HepG2 (cell line): ENCODE measurements around the gene LOXL3. TPM values are rescaled to one million over a fixed set of nuclear protein-coding genes. Genes with fewer than 3 reads are reported as not detected.

Experiments used
- DNMT1 ChIP-seq: sonication (generic); formaldehyde crosslinking; IDR thresholded peaks from 2 replicates; pipeline ENCODE4 v1.5.1; 2020; ENCODE audit warnings: mild to moderate bottlenecking, missing genetic modification reagents
- ELF4 ChIP-seq: sonication (generic); formaldehyde crosslinking; IDR thresholded peaks from 2 replicates; pipeline ENCODE4 v1.5.0; 2020; ENCODE audit warnings: missing genetic modification reagents, mild to moderate bottlenecking, moderate library complexity, borderline replicate concordance
- ELK4 ChIP-seq: sonication (generic); formaldehyde crosslinking; IDR thresholded peaks from 2 replicates; pipeline ENCODE4 v1.9.0; 2021; ENCODE audit warnings: missing genetic modification reagents, borderline replicate concordance
- GLI4 ChIP-seq: sonication (generic); formaldehyde crosslinking; IDR thresholded peaks from 2 replicates; pipeline ENCODE4 v1.5.1; 2020; ENCODE audit warnings: missing genetic modification reagents, mild to moderate bottlenecking, moderate library complexity, borderline replicate concordance
- GMEB1 ChIP-seq: sonication (generic); formaldehyde crosslinking; IDR thresholded peaks from 2 replicates; pipeline ENCODE4 v1.5.1; 2020; ENCODE audit warnings: missing genetic modification reagents, mild to moderate bottlenecking, borderline replicate concordance
- HNF4G ChIP-seq, 2 experiments: sonication (generic) in 1 of 2; formaldehyde crosslinking in 1 of 2; IDR thresholded peaks; 2 replicates each; pipeline versions ENCODE4 v1.4.0 to v1.6.1; 2011 to 2020; ENCODE audit warnings: borderline replicate concordance in 2 of 2, low read depth in 2 of 2, mild to moderate bottlenecking in 2 of 2, low read length in 1 of 2, missing genetic modification reagents in 1 of 2, moderate library complexity in 1 of 2
- KAT8 ChIP-seq: IDR thresholded peaks from 2 replicates; pipeline ENCODE4 v1.6.1; 2016; ENCODE audit warnings: missing genetic modification reagents, missing compliant biosample characterization
- MEF2D ChIP-seq: sonication (generic); formaldehyde crosslinking; IDR thresholded peaks from 2 replicates; pipeline ENCODE4 v1.5.1; 2020; ENCODE audit warnings: mild to moderate bottlenecking, missing genetic modification reagents
- RBM22 ChIP-seq: fragments of 200-400 bp; formaldehyde crosslinking; optimal IDR thresholded peaks from 2 replicates; pipeline ENCODE3; 2017; ENCODE audit warnings: mild to moderate bottlenecking, low read length, moderate library complexity
- SAFB2 ChIP-seq: sonication (generic); formaldehyde crosslinking; IDR thresholded peaks from 2 replicates; pipeline ENCODE4 v1.5.1; 2020; ENCODE audit warnings: missing genetic modification reagents, low read depth, mild to moderate bottlenecking, borderline replicate concordance
- SETDB1 ChIP-seq: sonication (generic); formaldehyde crosslinking; IDR thresholded peaks from 2 replicates; pipeline ENCODE4 v1.5.1; 2020; ENCODE audit warnings: missing genetic modification reagents, mild to moderate bottlenecking, borderline replicate concordance
- TOPORS ChIP-seq: sonication (generic); formaldehyde crosslinking; IDR thresholded peaks from 2 replicates; pipeline ENCODE4 v1.8.0; 2023; ENCODE audit warnings: mild to moderate bottlenecking, missing genetic modification reagents
- TSC22D2 ChIP-seq: sonication (generic); formaldehyde crosslinking; IDR thresholded peaks from 2 replicates; pipeline ENCODE4 v1.5.1; 2020; ENCODE audit warnings: missing genetic modification reagents, mild to moderate bottlenecking, borderline replicate concordance
- YEATS2 ChIP-seq: sonication (generic); formaldehyde crosslinking; IDR thresholded peaks from 2 replicates; pipeline ENCODE4 v1.4.0; 2020; ENCODE audit warnings: missing genetic modification reagents, borderline replicate concordance
- ZBTB21 ChIP-seq: sonication (generic); formaldehyde crosslinking; IDR thresholded peaks from 2 replicates; pipeline ENCODE4 v1.4.0; 2020; ENCODE audit warnings: missing genetic modification reagents
- ZNF597 ChIP-seq: sonication (generic); formaldehyde crosslinking; IDR thresholded peaks from 2 replicates; pipeline ENCODE4 v1.5.0; 2020; ENCODE audit warnings: missing genetic modification reagents
- ZNF670 ChIP-seq: sonication (generic); formaldehyde crosslinking; IDR thresholded peaks from 2 replicates; pipeline ENCODE4 v1.8.0; 2022; ENCODE audit warnings: mild to moderate bottlenecking, missing genetic modification reagents, borderline replicate concordance
- ZNF740 ChIP-seq: sonication (generic); formaldehyde crosslinking; IDR thresholded peaks from 2 replicates; pipeline ENCODE4 v1.4.0; 2020; ENCODE audit warnings: missing genetic modification reagents
- ZNF883 ChIP-seq: sonication (generic); formaldehyde crosslinking; IDR thresholded peaks from 2 replicates; pipeline ENCODE4 v1.5.1; 2020; ENCODE audit warnings: mild to moderate bottlenecking, missing genetic modification reagents; ENCODE audit errors: not compliant biosample characterization
- polyA plus RNA-seq, 8 experiments: library from polyadenylated mRNA; depleted of rRNA in 3 of 8; stranded (reverse) in 7 of 8; unstranded in 1 of 8; fragments of >200 nt; fragmentation: Illumina TruSeq in 4 of 8; extraction: Trizol in 4 of 8; gene quantifications; 2 replicates each; pipeline versions ENCODE4 v1.2.1 to v1.2.3, GENCODE V29; 2011 to 2016; ENCODE audit warnings: low read depth in 4 of 8, missing spikeins in 1 of 8, mixed read lengths in 1 of 8; ENCODE audit not compliant: insufficient read depth in 1 of 8
- total RNA-seq, 5 experiments: library from RNA; depleted of rRNA; stranded (reverse); fragments of >200 nt; fragmentation: Illumina TruSeq; extraction: Trizol; gene quantifications; 2 replicates each; pipeline ENCODE4 v1.2.3, GENCODE V29; 2016; ENCODE audit warnings: low read depth in 1 of 5
- TF ChIP-seq, protein P1 (sequence below): sonication (generic); formaldehyde crosslinking; conservative IDR thresholded peaks from 2 replicates; pipeline ENCODE4 v1.8.0; 2022; ENCODE audit warnings: mild to moderate bottlenecking, moderate library complexity, missing genetic modification reagents

The LOXL3 gene
- total and polyA plus RNA-seq, 2 of the 13 experiments (the other 11 are each of a cell fraction or from before 2014, with no cell fraction given) = 0.55 to 6.5 TPM

- TF ChIP-seq MEF2D (peak; percentile 45; the same call in 1 of the 2 replicates), TSC22D2 (CRISPR knock-in tag) (no peak), RBM22 (no peak), ZNF740 (CRISPR knock-in tag) (0 out of 2 replicates have a peak, but pooled peaks have one; percentile 34), HNF4G (IDR thresholded peaks at IDR 0.05; ENCODE audit: borderline replicate concordance, low read depth, low read length) (no peak; the same call in 1 of the 2 replicates), HNF4G (CRISPR knock-in tag; IDR thresholded peaks at IDR 0.05; ENCODE audit: borderline replicate concordance, low read depth) (no peak), ZNF883 (CRISPR knock-in tag) (no peak), KAT8 (CRISPR knock-in tag) (peak; percentile 98), ZNF597 (CRISPR knock-in tag) (peak; percentile 88; the same call in 1 of the 2 replicates), ZBTB21 (CRISPR knock-in tag) (no peak; the same call in 1 of the 2 replicates), SETDB1 (CRISPR knock-in tag) (no peak), ELF4 (CRISPR knock-in tag) (peak; percentile 86; the same call in 1 of the 2 replicates), ELK4 (CRISPR knock-in tag) (peak; percentile 24; the same call in 1 of the 2 replicates), SAFB2 (CRISPR knock-in tag) (peak; percentile 14; the same call in 1 of the 2 replicates), TOPORS (CRISPR knock-in tag) (peak; percentile 20; the same call in 1 of the 2 replicates), GMEB1 (CRISPR knock-in tag) (peak; percentile 95), YEATS2 (CRISPR knock-in tag) (peak; percentile 92), ZNF670 (CRISPR knock-in tag) (no peak), GLI4 (no peak; the same call in 1 of the 2 replicates), DNMT1 (peak; percentile 91; the same call in 1 of the 2 replicates)
- TF ChIP-seq, protein P1, sequence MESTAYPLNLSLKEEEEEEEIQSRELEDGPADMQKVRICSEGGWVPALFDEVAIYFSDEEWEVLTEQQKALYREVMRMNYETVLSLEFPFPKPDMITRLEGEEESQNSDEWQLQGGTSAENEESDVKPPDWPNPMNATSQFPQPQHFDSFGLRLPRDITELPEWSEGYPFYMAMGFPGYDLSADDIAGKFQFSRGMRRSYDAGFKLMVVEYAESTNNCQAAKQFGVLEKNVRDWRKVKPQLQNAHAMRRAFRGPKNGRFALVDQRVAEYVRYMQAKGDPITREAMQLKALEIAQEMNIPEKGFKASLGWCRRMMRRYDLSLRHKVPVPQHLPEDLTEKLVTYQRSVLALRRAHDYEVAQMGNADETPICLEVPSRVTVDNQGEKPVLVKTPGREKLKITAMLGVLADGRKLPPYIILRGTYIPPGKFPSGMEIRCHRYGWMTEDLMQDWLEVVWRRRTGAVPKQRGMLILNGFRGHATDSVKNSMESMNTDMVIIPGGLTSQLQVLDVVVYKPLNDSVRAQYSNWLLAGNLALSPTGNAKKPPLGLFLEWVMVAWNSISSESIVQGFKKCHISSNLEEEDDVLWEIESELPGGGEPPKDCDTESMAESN = peak; percentile 78
These were observed 24.1 kb downstream of the LOXL3 start, which contains the start of the genes AUP1 and HTRA2 (continued) for GRCh38 chr2:74529357-74530238.
